Inflammatory macrophage treated with lipopolysaccharide for 4 hours (primary cell): ENCODE data around the gene RNF10.
A peak's percentile ranks its signal among the peaks of the same experiment; 100 is the strongest.
"Not testable (repeated sequence)": the region's sequence is repeated elsewhere in the genome, so short reads cannot be mapped to it uniquely, and the experiment has no call there.

Source experiments
- DNase-seq: peaks from one replicate; pipeline ENCODE4 v3.0.0-alpha.2; 2020

The RNF10 gene

GRCh38 chr12:120529641-120530417 lies 4.3 kb upstream of the RNF10 start:
- peak; percentile 95 for DNase-seq

- not testable (repeated sequence) for DNase-seq
Measured at GRCh38 chr12:120530418-120530761, 3.8 kb upstream of the RNF10 start.

GRCh38 chr12:120532701-120533238 lies 1.4 kb upstream of the RNF10 start:
- no peak for DNase-seq

GRCh38 chr12:120534703-120535655 lies 823 bp downstream of the RNF10 start:
- DNase-seq, result peak; percentile 57

GRCh38 chr12:120536064-120536791 lies 2.1 kb downstream of the RNF10 start:
- no peak for DNase-seq

- DNase-seq, result no peak
Measured at GRCh38 chr12:120537856-120538220, 3.7 kb downstream of the RNF10 start.

GRCh38 chr12:120538281-120539156 lies 4.4 kb downstream of the RNF10 start:
- DNase-seq, result peak; percentile 21

GRCh38 chr12:120539303-120539702 lies 5.1 kb downstream of the RNF10 start:
- no peak for DNase-seq

- peak; percentile 76 for DNase-seq
Measured at GRCh38 chr12:120540445-120540844, 6.3 kb downstream of the RNF10 start.

- DNase-seq, result no peak
Measured at GRCh38 chr12:120542166-120542565, 8.0 kb downstream of the RNF10 start.

GRCh38 chr12:120544691-120545090 lies 10.5 kb downstream of the RNF10 start:
- no peak for DNase-seq

GRCh38 chr12:120546050-120546386 lies 11.9 kb downstream of the RNF10 start:
- DNase-seq, result no peak

- no peak for DNase-seq
Measured at GRCh38 chr12:120554678-120555077, 20.5 kb downstream of the RNF10 start.

- DNase-seq, result no peak
Measured at GRCh38 chr12:120557589-120557988, 23.4 kb downstream of the RNF10 start.

GRCh38 chr12:120562906-120563305 lies 28.8 kb downstream of the RNF10 start:
- no peak for DNase-seq

GRCh38 chr12:120563495-120563894 lies 29.3 kb downstream of the RNF10 start:
- no peak for DNase-seq

GRCh38 chr12:120571299-120571698 lies 37.1 kb downstream of the RNF10 start:
- DNase-seq, result no peak

GRCh38 chr12:120573560-120573959 lies 39.4 kb downstream of the RNF10 start:
- DNase-seq, result no peak

- no peak for DNase-seq
Measured at GRCh38 chr12:120574106-120574505, 40.0 kb downstream of the RNF10 start.

GRCh38 chr12:120579179-120579578 lies 45.0 kb downstream of the RNF10 start:
- no peak for DNase-seq

GRCh38 chr12:120580787-120581723 lies 46.9 kb downstream of the RNF10 start, which contains the start of gene POP5:
Gene POP5 (minus strand): TSS chr12:120581402. CDS start chr12:120581362, 40 bp downstream.
- peak; percentile 99 for DNase-seq
